Measurements from ENCODE around the gene AFG1L.
"Not testable (repeated sequence)": the region's sequence is repeated elsewhere in the genome, so short reads cannot be mapped to it uniquely, and the experiment has no call there.

DNA sequence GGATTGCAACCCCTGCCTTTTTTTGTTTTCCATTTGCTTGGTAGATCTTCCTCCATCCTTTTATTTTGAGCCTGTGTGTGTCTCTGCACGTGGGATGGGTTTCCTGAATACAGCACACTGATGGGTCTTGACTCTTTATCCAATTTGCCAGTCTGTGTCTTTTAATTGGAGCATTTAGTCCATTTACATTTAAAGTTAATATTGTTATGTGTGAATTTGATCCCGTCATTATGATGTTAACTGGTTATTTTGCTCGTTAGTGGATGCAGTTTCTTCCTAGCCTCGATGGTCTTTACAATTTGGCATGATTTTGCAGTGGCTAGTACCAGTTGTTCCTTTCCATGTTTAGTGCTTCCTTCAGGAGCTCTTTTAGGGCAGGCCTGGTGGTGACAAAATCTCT lies 94.3 kb downstream of the AFG1L start:
- TF ChIP-seq CTCF (IDR thresholded peaks at IDR 0.05; ENCODE audit: low read depth, low read length, missing input control); MAX (IDR thresholded peaks at IDR 0.05); SP1 (IDR thresholded peaks at IDR 0.05); TAF1 (conservative IDR thresholded peaks at IDR 0.05); JUND (IDR thresholded peaks at IDR 0.05); REST (IDR thresholded peaks at IDR 0.05); YY1 (IDR thresholded peaks at IDR 0.05); RAD21 (IDR thresholded peaks at IDR 0.05); RXRA (IDR thresholded peaks at IDR 0.05); EGR1 (IDR thresholded peaks at IDR 0.05; ENCODE audit: low read depth in 2 of 2); FOXA1 (IDR thresholded peaks at IDR 0.05); GABPA (IDR thresholded peaks at IDR 0.05 in 1 of 2, conservative IDR thresholded peaks at IDR 0.05 in 1 of 2): not testable (repeated sequence)
- TF ChIP-seq, protein P1, sequence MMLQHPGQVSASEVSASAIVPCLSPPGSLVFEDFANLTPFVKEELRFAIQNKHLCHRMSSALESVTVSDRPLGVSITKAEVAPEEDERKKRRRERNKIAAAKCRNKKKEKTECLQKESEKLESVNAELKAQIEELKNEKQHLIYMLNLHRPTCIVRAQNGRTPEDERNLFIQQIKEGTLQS (IDR thresholded peaks at IDR 0.05): not testable (repeated sequence)

All from liver (tissue), 3 donors.